Measurements from ENCODE around the gene DQX1. TPM values are rescaled to one million over a fixed set of nuclear protein-coding genes. Genes with fewer than 3 reads are reported as not detected.

The DQX1 gene
- polyA plus RNA-seq, 1 experiment = not detected

GRCh38 chr2:74511104-74511989 is 14.7 kb downstream of the DQX1 start:
- CTCF ChIA-PET = no interaction called here
- DNase-seq (ENCODE audit: low read depth, low spot score) = no peak
- POLR2A ChIA-PET = interaction anchor here (0.8 kb wide), 1 partner anchor 15 kb away, joined by 8 read pairs; the partner anchor contains the start of gene DQX1
- TF ChIP-seq CTCF (IDR thresholded peaks at IDR 0.05; ENCODE audit: low read depth, low read length) = no peak
- no peak overlapping the region for H3K27ac ChIP-seq (ENCODE audit: low read depth, low read length)
- H3K4me3 ChIP-seq (ENCODE audit: low read depth, low read length) = no peak overlapping the region
- H3K27me3 ChIP-seq (ENCODE audit: control insufficient read depth, insufficient read depth, low read length) = peaks cover 53% of the 10 kb centered on the region
- H3K9me3 ChIP-seq (ENCODE audit: control insufficient read depth, insufficient read depth, low read length) = peaks cover 15% of the 10 kb centered on the region; the same call in 1 of the 2 replicates

GRCh38 chr2:74510272-74510671 is 15.8 kb downstream of the DQX1 start:
- no peak for TF ChIP-seq CTCF (IDR thresholded peaks at IDR 0.05; ENCODE audit: low read depth, low read length)
- ChIA-PET POLR2A (interaction anchor here (0.5 to 0.8 kb wide), 2 partner anchors 16 kb away, joined by 6 to 8 read pairs; partner anchors contain the start of gene DQX1), CTCF (no interaction called here)
- H3K4me3 ChIP-seq (ENCODE audit: low read depth, low read length) = no peak overlapping the region
- no peak overlapping the region for H3K27ac ChIP-seq (ENCODE audit: low read depth, low read length)
- peaks cover 46% of the 10 kb centered on the region for H3K27me3 ChIP-seq (ENCODE audit: control insufficient read depth, insufficient read depth, low read length)
- DNase-seq (ENCODE audit: low read depth, low spot score) = no peak
- peaks cover 6% of the 10 kb centered on the region; the same call in 1 of the 2 replicates for H3K9me3 ChIP-seq (ENCODE audit: control insufficient read depth, insufficient read depth, low read length)

- Histone ChIP-seq H3K4me3 (ENCODE audit: low read depth, low read length) (peak overlapping the region; percentile 100), H3K27ac (ENCODE audit: low read depth, low read length) (peak overlapping the region; percentile 99), H3K9me3 (ENCODE audit: control insufficient read depth, insufficient read depth, low read length) (peaks cover 5% of the 10 kb centered on the region; the same call in 1 of the 2 replicates), H3K27me3 (ENCODE audit: control insufficient read depth, insufficient read depth, low read length) (peaks cover 25% of the 10 kb centered on the region)
- CTCF ChIA-PET = interaction anchor here (1.1 kb wide), 1 partner anchor 12 kb away, joined by 5 read pairs; no protein-coding TSS in a partner anchor
- TF ChIP-seq CTCF (IDR thresholded peaks at IDR 0.05; ENCODE audit: low read depth, low read length) = no peak
- no peak for DNase-seq (ENCODE audit: low read depth, low spot score)
- POLR2A ChIA-PET = interaction anchor here (0.7 kb wide), 1 partner anchor 50 kb away, joined by 3 read pairs; the partner anchor contains the start of gene WBP1
These were observed 18.0 kb downstream of the DQX1 start for GRCh38 chr2:74507926-74508520.

- peak; percentile 47 for TF ChIP-seq CTCF (IDR thresholded peaks at IDR 0.05; ENCODE audit: low read depth, low read length)
- peaks cover 22% of the 10 kb centered on the region for H3K27me3 ChIP-seq (ENCODE audit: control insufficient read depth, insufficient read depth, low read length)
- ChIA-PET POLR2A (interaction anchor here (0.7 to 1.0 kb wide), 2 partner anchors 49 to 115 kb away, joined by 3 read pairs; partner anchors contain the start of gene WBP1), CTCF (interaction anchor here (1.1 to 1.4 kb wide), 3 partner anchors 13 to 81 kb away, joined by 4 to 7 read pairs (median 5); no protein-coding TSS in a partner anchor)
- DNase-seq (ENCODE audit: low read depth, low spot score) = peak; percentile 92
- peak within 1 kb of the TSS; percentile 99 for H3K27ac ChIP-seq (ENCODE audit: low read depth, low read length)
- no peaks in the 10 kb centered on the region; the same call in 1 of the 2 replicates for H3K9me3 ChIP-seq (ENCODE audit: control insufficient read depth, insufficient read depth, low read length)
- peak within 1 kb of the TSS; percentile 100 for H3K4me3 ChIP-seq (ENCODE audit: low read depth, low read length)
These were observed 18.7 kb downstream of the DQX1 start, which contains the start of gene PCGF1 for GRCh38 chr2:74507145-74507925. Gene PCGF1 (minus strand): TSS chr2:74507695. CDS start chr2:74507668, 27 bp downstream.
